GM06990 (cell line): ENCODE measurements around the gene POLD2.

Experiments used
- DNase-seq: peaks from one replicate; pipeline ENCODE4 v3.0.0-alpha.2; 2011; ENCODE audit not compliant: insufficient read length; ENCODE audit errors: extremely low read depth
- H3K27me3 ChIP-seq: replicated peaks from 2 replicates; pipeline ENCODE4 v1.6.0; 2011; ENCODE audit warnings: low read length; ENCODE audit not compliant: control insufficient read depth, insufficient read depth
- H3K36me3 ChIP-seq: 2 replicates; pipeline ENCODE4 v1.5.1; 2011; ENCODE audit warnings: low read length; ENCODE audit not compliant: control insufficient read depth, insufficient read depth
- H3K4me3 ChIP-seq: replicated peaks from 2 replicates; pipeline ENCODE4 v1.5.1; 2011; ENCODE audit warnings: low read depth, mild to moderate bottlenecking, control low read depth, low read length
- TF ChIP-seq, protein P1 (sequence below): IDR thresholded peaks from 2 replicates; pipeline ENCODE4 v1.5.1; 2011; ENCODE audit warnings: low read length, control low read depth, mild to moderate bottlenecking, inconsistent platforms; ENCODE audit not compliant: insufficient read depth, poor library complexity, severe bottlenecking

The POLD2 gene

DNA sequence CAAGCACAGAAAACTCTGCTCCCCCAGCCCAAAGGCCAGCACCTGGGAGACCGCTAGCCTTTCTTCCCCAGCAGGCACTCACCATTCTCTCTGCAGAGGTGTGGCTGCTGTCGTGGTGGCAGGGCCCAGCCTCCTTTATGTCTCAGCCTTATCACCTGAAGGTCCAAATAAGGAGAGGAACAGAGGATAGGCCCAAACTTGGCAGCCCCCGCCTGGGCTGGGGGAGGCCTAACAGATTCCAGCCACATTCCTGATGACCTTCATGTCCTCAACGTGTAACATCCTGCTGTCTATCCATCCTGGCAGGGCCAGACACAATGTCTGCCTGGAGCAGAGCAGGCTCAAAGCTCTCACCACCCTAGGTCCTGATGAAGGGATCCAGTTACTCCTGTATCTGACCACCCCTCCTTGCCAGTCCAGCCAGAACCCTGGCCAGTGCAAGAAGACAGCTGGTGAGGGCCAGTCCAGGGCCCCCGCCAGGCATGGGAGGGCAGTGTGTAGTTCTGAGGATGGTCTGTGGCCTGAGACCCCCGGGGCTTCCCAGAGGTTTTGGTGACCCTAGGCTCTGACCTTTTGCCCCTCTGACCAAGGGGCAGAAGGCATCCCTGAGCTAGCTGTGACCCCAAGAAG, 18.0 kb upstream of the POLD2 start, which contains the start of gene MYL7:
Gene MYL7 (minus strand): TSS at position 112 of the 630 bp plus-strand sequence. CDS start 27 bp downstream, at position 85.
- no peaks in the 10 kb centered on the region for H3K27me3 ChIP-seq
- no peak for DNase-seq

DNA sequence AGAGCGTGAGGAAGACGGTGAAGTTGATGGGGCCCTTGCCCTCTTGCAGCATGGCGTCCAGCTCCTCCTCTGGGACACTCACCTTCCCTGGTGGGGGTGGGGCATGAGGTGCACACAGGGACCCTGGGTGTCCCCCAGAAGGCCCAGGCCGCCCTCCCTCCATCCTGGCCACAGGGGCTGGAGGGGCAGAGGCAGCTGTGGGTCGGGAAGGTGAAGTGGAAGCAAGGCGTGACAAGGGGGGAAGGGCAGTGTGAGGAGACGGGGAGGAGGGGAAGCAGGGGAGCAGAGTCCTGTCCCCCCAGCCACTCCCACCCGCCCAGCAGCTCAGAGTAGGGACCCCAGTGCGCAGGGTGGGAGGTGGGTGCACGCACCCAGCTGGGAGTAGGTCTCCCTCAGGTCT, 17.0 kb upstream of the POLD2 start:
- no peaks in the 10 kb centered on the region for H3K27me3 ChIP-seq
- no peak for DNase-seq
- H3K36me3 ChIP-seq: no peaks in the 10 kb centered on the region
- H3K4me3 ChIP-seq: no peak overlapping the region
- TF ChIP-seq, protein P1, sequence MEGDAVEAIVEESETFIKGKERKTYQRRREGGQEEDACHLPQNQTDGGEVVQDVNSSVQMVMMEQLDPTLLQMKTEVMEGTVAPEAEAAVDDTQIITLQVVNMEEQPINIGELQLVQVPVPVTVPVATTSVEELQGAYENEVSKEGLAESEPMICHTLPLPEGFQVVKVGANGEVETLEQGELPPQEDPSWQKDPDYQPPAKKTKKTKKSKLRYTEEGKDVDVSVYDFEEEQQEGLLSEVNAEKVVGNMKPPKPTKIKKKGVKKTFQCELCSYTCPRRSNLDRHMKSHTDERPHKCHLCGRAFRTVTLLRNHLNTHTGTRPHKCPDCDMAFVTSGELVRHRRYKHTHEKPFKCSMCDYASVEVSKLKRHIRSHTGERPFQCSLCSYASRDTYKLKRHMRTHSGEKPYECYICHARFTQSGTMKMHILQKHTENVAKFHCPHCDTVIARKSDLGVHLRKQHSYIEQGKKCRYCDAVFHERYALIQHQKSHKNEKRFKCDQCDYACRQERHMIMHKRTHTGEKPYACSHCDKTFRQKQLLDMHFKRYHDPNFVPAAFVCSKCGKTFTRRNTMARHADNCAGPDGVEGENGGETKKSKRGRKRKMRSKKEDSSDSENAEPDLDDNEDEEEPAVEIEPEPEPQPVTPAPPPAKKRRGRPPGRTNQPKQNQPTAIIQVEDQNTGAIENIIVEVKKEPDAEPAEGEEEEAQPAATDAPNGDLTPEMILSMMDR: no peak

More for the DNA sequence above, 18.0 kb upstream of the POLD2 start, which contains the start of gene MYL7:
- Histone ChIP-seq H3K36me3 (no peaks in the 10 kb centered on the region), H3K4me3 (no peak within 1 kb of the TSS)
- TF ChIP-seq, protein P1: no peak

DNA sequence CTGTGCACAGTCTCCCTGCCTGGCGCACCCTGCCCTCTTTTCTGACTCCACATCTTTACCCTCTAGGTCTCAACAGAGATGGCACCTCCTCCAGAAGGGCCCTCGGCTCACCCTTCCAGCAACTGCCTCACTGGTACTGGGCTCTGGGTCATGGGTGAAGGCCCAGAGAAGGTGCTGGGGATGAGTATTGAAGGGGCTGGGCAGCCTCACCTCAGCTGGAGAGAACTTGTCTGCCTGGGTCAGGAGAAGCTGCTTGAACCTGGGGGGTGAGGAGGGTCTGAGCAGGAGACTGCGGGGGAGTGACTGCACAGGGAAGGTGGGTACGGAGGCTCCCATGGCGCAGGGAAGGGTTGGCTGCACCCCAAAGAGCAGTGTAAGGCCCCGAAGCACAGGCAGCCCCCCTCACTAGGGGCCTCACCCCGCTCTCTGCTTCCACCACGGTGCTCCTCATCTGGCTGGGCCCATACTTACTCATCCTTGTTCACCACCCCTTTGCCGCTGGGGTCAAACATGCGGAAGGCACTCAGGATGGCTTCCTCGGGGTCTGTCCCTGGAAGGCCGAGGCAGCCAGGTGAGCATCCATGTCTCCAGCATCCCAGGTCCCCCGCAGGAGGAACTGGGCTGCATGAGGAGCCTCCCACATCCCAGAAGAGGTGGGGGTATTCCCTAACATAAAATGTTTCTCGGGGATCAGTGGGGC, 16.1 kb upstream of the POLD2 start:
- H3K36me3 ChIP-seq: no peaks in the 10 kb centered on the region
- H3K4me3 ChIP-seq: no peak overlapping the region
- DNase-seq: no peak
- no peaks in the 10 kb centered on the region for H3K27me3 ChIP-seq
- TF ChIP-seq, protein P1: no peak

DNA sequence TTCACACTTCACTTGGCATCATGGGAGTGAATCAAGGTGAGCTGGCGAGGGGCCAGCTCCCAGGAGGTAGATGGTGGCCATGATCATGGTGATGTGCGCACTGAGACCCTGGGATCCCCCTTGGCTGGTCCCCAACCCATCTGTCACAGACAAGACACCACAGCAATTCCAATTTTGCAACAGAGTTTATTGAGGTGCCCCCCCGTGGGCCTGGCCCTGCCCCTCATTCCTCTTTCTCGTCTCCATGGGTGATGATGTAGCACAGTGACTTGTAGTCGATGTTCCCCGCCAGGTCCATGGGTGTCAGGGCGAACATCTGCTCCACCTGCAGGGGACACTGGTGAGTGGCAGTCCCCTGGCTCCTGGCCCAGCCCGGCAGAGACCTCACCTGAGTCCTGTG, 15.3 kb upstream of the POLD2 start:
- no peaks in the 10 kb centered on the region for H3K27me3 ChIP-seq
- no peaks in the 10 kb centered on the region for H3K36me3 ChIP-seq
- no peak overlapping the region for H3K4me3 ChIP-seq
- TF ChIP-seq, protein P1: peak; percentile 4
- DNase-seq: no peak

DNA sequence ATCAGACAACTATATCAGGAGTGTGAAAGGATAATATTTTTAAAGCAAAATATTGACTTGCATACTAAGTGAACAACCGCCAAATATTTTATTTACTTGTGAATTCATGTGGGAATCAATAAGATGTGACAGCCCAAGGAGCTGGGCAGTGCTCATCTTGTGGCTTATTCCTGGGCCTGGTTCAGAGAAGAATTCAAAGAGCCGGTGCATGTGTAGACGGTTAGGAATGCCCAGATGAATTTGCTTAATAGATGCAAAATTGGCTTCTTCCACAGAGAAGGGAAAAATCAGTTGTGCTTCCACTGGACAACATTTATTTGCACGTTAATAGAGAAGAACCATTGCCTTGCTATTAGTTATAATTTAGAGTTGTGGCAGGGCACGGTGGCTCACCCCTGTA, 13.4 kb upstream of the POLD2 start:
- no peak overlapping the region for H3K4me3 ChIP-seq
- DNase-seq: no peak
- TF ChIP-seq, protein P1: no peak
- no peaks in the 10 kb centered on the region for H3K36me3 ChIP-seq
- H3K27me3 ChIP-seq: no peaks in the 10 kb centered on the region
